GM18858 (cell line): ENCODE data around the gene ARHGAP28.
"Not testable (repeated sequence)": the region's sequence is repeated elsewhere in the genome, so short reads cannot be mapped to it uniquely, and the experiment has no call there.

ENCODE experiments used
- ATAC-seq: cut with Tn5 transposase; IDR thresholded peaks from one replicate; pipeline ENCODE4 v1.9.1; 2021; ENCODE audit not compliant: unreplicated experiment

Gene ARHGAP28

DNA sequence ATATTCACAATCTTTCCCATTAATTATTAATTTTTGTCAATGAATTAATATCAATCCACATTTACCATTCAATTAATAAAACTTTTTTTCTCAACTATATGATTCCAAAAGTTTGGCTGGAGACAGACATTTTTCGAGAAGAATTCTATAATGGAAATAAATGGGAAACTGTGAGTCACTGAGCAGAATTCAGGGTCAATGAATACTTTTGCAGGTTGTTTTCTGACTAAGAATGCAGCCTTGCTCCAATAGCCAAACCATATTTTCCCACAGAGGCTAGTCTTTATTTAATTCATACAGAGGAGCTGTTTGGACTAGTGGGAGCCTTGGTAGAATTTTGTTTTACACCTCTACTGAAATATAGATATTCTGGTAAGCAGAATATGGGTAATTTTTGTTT lies 82.3 kb downstream of the ARHGAP28 start:
- ATAC-seq = no peak

DNA sequence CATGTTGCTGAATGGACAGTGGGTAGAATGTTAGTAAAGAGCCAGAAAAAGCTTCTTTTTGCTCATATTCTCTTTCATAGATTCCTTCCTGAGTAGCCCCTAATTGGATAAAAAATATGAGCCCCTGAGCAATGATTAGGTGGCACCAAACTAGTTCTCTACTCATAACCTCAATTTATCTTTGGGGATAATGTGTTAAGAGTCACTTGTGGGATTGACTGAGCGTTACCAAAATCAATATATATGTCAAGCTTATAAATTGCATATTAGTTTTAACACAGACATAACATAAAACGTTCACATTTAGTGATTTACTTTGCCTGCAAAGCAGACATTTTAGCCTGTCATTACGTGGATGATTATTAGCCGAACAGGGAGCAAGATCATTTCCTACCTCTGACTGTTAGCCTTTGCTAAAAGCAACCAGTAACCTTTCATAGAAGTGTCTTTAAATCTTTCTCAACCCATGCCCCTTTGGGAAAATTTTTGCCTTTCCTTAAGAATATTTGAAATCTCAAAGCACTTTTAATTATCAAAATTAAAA lies 85.4 kb downstream of the ARHGAP28 start:
- ATAC-seq = no peak

DNA sequence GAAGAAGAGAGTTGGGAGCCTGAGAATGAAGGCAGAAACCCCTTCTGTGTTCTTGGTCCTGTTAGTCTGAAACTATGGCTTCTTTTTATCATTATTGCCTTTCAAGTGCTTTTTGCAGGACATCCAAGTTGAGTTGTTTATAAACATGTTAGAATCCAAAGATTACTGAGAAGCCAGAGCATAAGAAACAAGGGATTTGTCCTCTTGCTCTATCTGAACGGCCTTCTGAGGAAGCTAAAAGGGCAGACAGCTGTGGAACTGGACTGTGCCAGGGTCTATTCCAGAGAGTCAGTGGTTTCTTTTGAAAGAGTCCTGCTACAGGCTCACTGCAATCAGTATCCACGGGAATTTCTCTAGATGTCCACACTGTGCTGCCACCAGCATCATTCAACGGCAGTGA lies 86.6 kb downstream of the ARHGAP28 start:
- ATAC-seq = no peak

DNA sequence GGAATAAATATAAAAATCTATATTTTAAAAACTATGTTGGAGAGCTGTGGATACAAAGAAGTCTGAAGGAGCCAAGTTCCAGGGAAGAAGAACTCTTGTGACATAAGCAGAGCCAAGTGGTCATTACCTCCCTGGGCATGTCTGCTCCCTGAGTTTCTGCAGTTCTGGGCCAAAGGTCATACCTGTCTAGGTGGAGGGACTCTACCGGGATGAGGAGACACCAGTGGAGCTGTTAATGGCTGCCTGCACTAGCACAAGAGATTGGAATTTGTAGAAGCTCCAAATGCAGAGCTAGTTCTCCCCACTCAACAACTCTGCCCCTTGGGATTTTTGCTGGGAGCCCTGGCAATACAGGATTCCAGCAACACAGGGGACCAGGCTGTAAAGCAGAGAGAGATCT lies 89.8 kb downstream of the ARHGAP28 start:
- ATAC-seq = no peak

DNA sequence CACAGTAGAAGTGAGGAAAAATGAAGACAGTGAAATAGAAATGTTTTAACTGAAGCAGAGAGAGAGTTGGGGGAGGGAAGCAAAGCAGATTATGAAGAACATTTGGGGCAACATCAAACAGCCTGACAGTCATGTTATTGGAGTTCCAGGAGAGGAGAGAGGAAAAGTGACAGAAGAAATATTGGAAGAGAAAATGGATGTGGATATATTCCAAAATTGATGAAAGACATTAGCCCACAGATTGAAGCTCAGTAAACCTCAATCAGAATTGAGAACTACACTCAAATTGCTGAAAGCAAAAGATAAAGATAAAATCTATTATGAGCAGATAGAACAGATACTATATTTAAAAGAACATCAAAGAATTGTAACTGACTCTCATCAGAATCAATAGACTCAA lies 90.8 kb downstream of the ARHGAP28 start:
- ATAC-seq = no peak

DNA sequence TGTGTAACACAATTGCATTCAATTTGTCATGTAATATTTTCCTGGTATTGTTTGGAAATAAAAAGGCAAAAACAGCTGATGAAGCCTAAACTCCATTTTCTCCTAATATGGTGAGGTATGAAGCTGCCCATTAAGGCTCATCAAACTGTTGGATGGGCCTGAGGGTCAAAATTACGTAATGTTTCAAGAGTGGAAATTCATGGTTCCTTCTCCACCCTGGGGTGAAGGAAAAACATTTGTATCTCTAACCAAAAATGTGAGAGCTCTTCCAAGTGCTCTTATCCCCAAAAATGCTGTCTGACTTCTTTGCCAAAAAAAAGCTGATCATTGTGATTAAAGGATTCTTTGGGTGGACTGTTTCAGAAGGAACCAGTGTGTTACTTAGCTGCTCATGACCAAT lies 91.8 kb downstream of the ARHGAP28 start:
- no peak for ATAC-seq

DNA sequence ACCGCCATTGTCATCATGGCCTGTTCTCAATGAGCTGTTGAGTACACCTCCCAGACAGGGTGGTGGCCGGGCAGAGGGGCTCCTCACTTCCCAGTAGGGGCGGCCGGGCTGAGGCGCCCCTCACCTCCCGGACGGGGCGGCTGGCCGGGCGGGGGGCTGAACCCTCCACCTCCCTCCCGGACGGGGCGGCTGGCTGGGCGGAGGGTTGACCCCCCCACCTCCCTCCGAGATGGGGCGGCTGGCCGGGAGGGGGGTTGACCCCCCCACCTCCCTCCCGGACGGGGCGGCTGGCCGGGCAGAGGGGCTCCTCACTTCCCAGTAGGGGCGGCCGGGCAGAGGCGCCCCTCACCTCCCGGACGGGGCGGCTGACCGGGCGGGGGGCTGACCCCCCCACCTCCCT lies 97.6 kb downstream of the ARHGAP28 start:
- not testable (repeated sequence) for ATAC-seq

DNA sequence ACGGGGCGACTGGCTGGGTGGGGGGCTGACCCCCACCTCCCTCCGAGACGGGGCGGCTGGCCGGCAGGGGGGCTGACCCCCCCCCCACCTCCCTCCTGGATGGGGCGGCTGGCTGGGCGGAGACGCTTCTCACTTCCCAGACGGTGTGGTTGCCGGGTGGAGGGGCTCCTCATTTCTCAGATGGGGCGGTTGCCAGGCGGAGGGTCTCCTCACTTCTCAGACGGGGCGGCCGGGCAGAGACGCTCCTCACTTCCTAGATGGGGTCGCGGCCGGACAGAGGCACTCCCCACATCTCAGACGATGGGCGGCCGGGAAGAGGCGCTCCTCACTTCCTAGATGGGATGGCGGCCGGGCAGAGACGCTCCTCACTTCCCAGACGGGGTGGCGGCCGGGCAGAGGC lies 98.0 kb downstream of the ARHGAP28 start:
- not testable (repeated sequence) for ATAC-seq

DNA sequence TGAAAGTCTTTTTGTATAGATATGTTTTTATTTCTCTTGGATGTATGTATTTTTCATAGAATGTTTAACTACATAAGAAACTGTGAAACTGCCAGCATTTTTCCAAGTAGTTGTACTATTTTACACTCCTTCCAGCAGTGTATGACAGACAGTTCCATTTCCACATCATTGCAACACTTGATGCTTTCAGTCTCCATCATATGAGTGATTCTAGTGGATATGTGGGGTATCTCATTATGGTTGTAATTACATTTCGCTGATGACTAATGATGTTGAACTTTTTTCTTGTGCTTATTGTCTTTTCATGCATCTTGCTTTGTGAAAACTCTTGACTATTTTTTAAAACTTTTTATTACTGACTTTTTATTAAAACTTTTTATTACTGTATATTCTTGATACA lies 101.4 kb downstream of the ARHGAP28 start:
- no peak for ATAC-seq

DNA sequence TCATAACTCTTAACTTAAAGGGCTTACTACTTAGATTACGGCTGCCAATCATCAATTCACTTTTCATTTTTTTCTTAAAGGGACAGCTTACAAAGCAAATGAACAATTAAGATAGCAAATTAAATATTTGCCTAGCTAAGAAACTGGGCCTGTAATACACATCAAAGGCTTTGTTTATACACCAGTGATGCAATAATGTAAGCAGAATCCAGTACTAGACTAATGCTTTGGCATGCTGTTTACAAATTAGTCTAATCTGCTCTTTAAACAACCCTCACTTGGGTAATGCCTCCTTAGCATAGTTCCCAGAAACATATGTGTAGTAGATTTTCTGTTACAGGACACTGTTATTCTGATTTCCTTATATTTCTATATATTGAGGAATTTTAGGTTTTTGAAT lies 105.8 kb downstream of the ARHGAP28 start:
- no peak for ATAC-seq

DNA sequence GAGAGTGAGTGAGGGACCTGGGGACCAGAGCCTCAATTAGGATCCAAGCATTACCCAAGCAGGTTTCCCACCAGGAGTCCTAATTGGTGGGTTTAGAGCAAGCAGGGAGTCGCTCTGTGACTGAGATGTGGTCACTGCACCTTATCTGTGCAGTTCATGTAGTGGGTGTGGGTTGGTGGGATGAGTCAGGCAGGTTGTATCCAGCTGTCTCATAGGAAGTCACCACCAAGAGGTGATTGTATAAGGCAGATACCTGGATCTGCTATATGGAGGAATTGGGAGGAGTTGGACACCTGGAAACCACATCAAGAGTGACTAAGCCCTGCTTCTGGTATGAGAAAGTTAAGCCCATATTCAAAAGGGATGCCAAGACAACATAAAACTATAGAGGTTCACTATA lies 106.8 kb downstream of the ARHGAP28 start:
- ATAC-seq = no peak

DNA sequence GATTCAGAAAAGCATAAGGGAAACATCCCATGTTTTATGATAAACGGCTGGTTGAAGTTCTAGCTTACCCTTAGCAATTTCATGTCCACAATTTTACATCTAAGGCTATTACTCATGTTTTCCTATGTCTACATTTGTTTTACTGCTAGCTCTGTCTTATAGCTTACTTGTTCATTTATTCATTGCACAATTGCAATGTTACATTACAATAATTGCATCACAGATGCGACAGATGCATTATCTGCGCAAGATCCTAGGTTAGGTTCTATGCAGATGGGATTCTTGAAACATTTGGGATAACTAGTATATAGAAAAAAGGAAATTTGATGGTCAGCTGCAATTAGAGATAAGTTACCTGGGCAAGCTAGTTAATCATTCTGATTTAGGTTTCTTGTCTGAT lies 108.4 kb downstream of the ARHGAP28 start:
- ATAC-seq = no peak

DNA sequence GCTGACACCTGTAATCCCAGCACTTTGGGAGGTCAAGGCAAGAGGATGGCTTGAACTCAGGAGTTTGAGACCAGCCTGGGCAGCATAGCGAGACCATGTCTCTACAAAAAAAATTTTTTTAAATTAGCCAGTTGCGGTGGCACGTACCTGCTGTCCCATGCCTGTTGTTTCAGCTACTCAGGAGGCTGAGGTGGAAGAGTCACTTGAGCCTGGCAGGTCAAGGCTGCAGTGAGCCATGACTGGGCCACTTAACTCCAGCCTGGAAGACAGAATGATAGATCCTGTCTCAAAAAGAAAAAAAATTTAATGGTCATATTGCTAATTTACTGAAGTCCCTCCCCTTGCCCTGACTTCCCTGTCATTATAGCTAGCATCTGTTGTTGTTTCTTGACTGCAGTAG lies 112.6 kb downstream of the ARHGAP28 start:
- no peak for ATAC-seq

DNA sequence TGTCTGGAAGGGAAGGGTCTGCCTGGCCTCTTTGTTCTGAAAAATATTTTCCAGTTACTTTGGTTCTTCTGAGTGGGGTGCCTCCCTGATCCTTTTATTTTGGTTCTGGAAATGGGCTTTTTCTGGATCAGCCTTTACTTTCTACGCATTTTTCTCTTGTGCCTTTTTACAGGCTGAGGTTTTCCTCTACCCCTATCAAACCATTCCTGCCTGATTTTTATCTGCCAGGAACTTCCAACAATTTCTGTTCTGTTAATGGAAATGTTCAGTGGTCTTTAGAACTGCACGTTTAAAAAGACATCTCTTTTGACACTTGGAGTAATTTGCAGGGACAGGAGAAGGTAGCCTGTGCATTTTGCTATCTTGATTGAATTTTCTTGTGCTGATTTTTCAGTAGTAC lies 113.8 kb downstream of the ARHGAP28 start:
- no peak for ATAC-seq

DNA sequence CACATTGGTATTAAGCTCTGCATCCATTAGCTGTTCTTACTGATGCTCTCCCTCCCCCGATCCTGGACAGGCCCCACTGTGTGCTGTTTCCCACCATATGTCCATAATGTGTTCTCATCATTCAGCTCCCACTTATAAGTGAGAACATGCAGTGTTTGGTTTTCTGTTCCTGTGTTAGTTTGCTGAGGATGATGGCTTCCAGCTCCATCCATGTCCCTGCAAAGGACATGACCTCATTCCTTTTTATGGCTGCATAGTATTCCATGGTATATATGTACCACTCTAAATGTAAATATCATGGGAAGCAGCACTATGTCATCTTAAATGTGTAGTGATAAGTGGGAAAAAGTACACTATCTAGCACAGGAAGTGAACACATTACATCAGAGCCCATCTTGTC lies 116.0 kb downstream of the ARHGAP28 start:
- ATAC-seq = not testable (repeated sequence)

DNA sequence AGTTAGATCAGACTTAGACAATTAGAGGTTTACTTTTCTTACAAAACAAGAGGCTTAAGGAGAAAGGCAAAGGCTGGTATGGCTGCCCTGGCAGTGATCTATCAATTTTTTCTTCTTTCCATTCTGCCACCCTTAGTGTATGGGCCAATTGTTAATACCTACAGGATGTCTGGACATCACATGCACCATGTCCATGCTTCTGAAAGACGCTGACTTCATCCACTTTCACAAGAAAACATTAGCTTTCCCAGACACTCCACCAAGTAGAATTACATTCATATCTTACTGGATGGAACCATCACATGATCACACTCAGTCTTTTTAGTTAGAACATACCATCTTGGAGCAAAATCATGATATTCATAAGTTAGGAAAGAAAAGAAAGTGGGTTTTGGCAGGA lies 120.9 kb downstream of the ARHGAP28 start:
- ATAC-seq = no peak

DNA sequence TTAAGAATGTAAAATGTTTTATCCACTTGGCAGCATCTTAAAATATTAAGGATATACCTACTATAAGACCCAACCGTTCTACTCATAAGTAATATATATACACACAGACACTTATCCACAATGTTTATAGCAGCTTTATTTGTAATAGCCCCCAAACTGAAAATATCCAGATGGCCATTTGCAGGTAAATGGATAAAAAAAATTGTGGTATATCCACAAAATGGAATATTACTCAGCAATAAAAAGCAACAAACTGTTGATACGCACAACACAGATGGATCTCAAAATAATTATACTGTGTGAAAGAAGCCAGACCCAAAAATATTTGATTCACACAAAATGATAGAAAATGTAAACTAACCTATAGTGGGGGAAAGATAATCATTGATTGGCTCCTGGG lies 122.0 kb downstream of the ARHGAP28 start:
- ATAC-seq = no peak

DNA sequence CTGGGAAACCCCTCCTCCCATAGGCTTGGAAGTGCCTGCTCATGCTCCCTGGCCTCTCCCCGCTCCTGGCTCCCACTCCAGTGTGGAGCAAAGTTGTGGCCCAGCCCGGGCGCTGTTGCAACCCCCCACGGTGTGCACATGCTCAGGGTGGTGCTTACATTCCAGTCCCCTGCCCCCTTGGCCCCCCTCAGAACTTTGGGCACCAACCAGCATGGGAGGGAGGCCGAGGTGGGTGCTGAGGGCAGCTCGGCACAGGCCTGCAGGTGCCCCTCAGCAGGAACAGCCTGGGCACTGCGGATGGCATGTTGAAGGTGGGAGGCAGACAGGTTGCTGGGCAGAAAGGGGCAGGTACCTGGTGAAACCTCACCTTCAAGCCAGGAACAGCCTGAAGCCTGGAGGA lies 125.3 kb downstream of the ARHGAP28 start:
- no peak for ATAC-seq

DNA sequence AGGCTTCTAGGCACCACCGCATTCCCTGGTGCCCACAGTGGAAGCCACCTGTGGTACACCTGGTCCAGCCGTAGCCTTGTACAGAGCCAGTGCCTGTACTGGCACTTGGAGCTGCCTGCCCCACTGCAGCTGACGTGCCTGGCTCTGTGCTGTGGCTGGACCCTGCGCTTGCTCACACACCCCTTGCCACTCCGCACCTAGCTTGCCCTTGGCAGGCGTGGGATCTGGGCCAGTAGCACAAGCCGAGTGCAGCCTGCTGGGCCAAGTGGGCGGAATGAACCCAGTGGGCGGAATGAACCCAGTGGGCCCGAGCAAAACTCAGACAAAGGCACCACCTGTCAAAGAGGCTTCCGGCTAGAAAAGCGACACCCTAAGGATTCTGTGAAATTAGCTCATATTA lies 126.3 kb downstream of the ARHGAP28 start:
- no peak for ATAC-seq

DNA sequence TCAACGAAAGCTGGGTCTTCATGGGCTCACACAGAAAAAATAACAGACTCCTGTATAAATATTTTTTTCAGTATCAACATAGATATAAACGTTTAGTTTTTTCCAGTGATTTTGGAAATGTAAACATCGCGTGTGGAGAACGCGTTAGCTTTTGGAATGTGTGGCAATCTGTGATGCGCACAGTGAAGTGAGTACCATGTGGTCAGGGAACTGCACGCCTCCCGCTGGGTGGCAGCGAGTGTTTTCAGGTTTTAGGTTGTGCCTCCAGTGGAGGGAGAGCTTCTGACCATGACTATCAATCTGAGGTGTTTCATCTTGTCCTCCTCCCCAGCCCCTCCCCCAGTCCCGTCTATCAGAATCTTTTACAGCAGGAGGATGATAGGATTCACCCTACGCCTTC lies 127.8 kb downstream of the ARHGAP28 start:
- ATAC-seq = no peak

DNA sequence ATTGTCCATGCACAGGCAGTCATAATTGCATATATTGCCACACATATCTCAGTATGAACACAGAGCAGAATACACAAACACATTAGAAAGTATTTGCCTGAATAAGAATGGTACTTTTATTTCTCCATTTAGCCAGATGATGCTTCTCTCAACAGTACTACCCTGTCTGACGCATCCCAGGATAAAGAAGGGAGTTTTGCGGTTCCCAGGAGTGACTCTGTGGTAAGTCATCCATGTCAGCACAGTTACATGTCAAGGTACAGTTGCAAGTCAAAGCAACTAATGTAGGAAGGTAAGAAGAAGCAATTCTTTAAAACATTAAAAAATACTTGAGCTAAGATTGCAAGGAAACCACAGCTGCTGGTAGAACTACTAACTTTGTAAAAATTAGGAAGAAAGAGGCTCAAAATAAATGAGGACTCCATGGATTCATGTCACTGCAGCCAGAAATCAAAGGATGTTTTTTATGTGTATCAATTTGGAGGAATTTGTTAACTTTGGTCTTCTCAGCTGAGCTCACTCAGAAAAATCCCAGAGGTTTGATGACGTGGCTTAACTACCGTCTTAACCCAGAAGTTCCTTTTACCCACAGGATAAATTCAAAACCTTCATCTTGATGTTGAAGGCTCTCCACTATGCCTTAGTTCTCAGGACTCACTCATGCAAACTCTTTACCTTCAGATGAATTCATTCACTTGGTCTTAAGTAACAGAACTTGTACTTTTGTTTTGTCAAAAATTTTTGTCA lies 130.3 kb downstream of the ARHGAP28 start:
- no peak for ATAC-seq

DNA sequence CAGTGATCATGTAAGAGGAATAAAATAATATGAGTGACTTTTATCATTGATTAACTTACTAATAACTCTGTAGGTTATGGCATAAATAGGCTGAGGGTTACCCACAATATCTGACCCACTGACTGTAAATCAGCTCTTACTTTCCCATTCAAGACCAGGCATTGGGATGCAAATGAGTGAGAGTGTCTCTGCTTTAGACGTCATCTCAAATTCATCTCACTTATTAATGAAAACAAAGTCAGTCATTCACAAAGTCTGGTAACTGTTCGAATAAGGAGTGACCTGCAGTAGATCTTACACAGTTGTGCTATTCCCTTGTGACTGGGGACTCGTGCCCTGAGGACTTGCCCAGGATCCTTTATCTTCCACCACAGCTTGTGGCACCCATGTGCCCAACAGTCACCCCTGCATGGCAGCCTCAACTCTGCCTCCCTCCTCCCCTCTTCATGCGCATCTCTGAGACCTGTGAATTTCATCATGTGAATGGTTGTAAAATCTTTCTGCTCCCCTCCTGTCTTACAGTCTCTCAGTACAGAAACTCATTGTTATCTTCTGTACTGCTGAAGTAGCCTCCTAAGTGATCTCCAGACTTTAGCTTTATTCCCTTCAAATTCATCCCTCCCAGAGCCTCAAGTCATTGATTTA lies 131.4 kb downstream of the ARHGAP28 start:
- no peak for ATAC-seq

DNA sequence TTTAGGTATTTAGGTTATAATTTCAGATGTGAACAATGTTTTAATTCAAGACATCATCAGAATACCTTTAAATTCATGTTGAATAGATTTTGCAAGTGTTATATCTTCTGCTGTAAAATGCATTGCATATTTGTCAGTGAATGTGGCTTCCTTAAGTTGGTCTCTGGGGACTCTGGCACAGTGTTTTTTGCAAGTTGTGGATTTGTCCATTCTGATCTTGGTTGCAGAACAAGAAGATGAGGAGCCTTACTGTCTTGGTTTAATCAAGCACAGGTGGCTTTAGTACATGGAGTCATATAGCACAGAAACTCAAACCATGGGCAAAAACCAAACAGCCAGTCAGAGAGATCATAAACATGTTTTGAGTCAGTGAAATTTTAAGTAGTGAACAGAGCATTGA lies 135.7 kb downstream of the ARHGAP28 start:
- no peak for ATAC-seq
